Natural killer cell (primary cell): ENCODE data around the gene ARL3. TPM values are rescaled to one million over a fixed set of nuclear protein-coding genes. Genes with fewer than 3 reads are reported as not detected.

Source experiments
- ATAC-seq, 3 donors: fragments of 150-1000 bp in 2 of 3; fragments of 200-7000 bp in 1 of 3; cut with Tn5 transposase; 1 replicate in 1 of 3; 2 replicates in 2 of 3; pipeline ENCODE4 v1.10.0; 2021; ENCODE audit warnings: mild to moderate bottlenecking in 2 of 3, moderate library complexity in 2 of 3
- DNase-seq, 2 donors: peaks; one replicate each; pipeline versions ENCODE4 v3.0.0 to v3.0.0-alpha.2; 2013 to 2021; ENCODE audit warnings: mixed read lengths in 1 of 2
- H3K27ac ChIP-seq: one replicate; pipeline ENCODE4 v1.5.1; 2013; ENCODE audit warnings: mild to moderate bottlenecking, low read length
- H3K27me3 ChIP-seq: one replicate; pipeline ENCODE4 v1.6.1; 2013; ENCODE audit warnings: low read length; ENCODE audit not compliant: control insufficient read depth, insufficient read depth
- H3K36me3 ChIP-seq: one replicate; pipeline ENCODE4 v1.6.1; 2013; ENCODE audit warnings: low read length; ENCODE audit not compliant: control insufficient read depth, insufficient read depth
- H3K4me1 ChIP-seq: one replicate; pipeline ENCODE4 v1.6.1; 2013; ENCODE audit warnings: low read length; ENCODE audit not compliant: control insufficient read depth, insufficient read depth
- H3K4me3 ChIP-seq: one replicate; pipeline ENCODE4 v1.5.1; 2013; ENCODE audit warnings: low read length
- H3K9me3 ChIP-seq: one replicate; pipeline ENCODE4 v1.6.1; 2013; ENCODE audit warnings: low read length; ENCODE audit not compliant: control insufficient read depth, insufficient read depth
- H3K27ac Mint-ChIP-seq, 2 donors: one replicate each; pipeline ENCODE4 v1.8.0; 2022; ENCODE audit warnings: mild to moderate bottlenecking in 2 of 2, mixed read lengths in 2 of 2, moderate library complexity in 1 of 2
- H3K27me3 Mint-ChIP-seq, 2 donors: one replicate each; pipeline ENCODE4 v1.8.0; 2022; ENCODE audit warnings: low read depth in 2 of 2, mixed read lengths in 2 of 2
- H3K36me3 Mint-ChIP-seq: one replicate; pipeline ENCODE4 v1.8.0; 2022; ENCODE audit warnings: mixed read lengths
- H3K4me1 Mint-ChIP-seq, 2 donors: one replicate each; pipeline ENCODE4 v1.8.0; 2022; ENCODE audit warnings: mixed read lengths in 2 of 2
- H3K4me3 Mint-ChIP-seq: one replicate; pipeline ENCODE4 v1.8.0; 2022; ENCODE audit warnings: mild to moderate bottlenecking, moderate library complexity, mixed read lengths
- H3K9me3 Mint-ChIP-seq, 2 donors: one replicate each; pipeline ENCODE4 v1.8.0; 2022; ENCODE audit warnings: mixed read lengths in 2 of 2
- CTCF ChIP-seq: fragments of 200-600 bp; IDR thresholded peaks from one replicate; pipeline ENCODE4 v1.8.0; 2022; ENCODE audit warnings: antibody characterized with exemption
- WGBS: methylation state at CpG from one replicate; pipeline ENCODE4 v1.1.7; 2013; ENCODE audit warnings: missing lambda C conversion rate; ENCODE audit not compliant: insufficient coverage; 5-methylcytosine and 5-hydroxymethylcytosine counted together
- intact Hi-C: fragments of 100-400 bp; cut with micrococcal nuclease; formaldehyde crosslinking; loops from one replicate; pipeline ENCODE4 v1.14.2; 2022
- total RNA-seq, 4 donors: library from RNA; stranded (reverse); fragments of 120-200 nt in 1 of 4; gene quantifications; one replicate each; pipeline versions ENCODE4 v1.2.3 to v1.2.4, GENCODE V29; 2013 to 2022

ARL3 gene
- total RNA-seq, 3 donors from 2014 or later (not counting 1 experiment from before 2014, with no cell fraction given), result 1.4 to 1.7 (median 1.5) TPM

GRCh38 chr10:102642736-102643335 is 71.4 kb downstream of the ARL3 start:
- no peak for ATAC-seq
- peak overlapping the region; percentile 95 for H3K27ac ChIP-seq
- peak; percentile 41 to 76 for DNase-seq
- intact Hi-C loops, result loop anchor here (1.0 to 10.0 kb wide), 5 partner anchors 100 to 722 kb away; partner anchors contain the start of genes ACTR1A, GBF1, NFKB2 and PITX3
- no peaks in the 10 kb centered on the region for H3K27me3 ChIP-seq
- peaks cover 34% of the 10 kb centered on the region for H3K4me1 ChIP-seq
- TF ChIP-seq CTCF, result no peak
- peak overlapping the region; percentile 80 for H3K4me3 ChIP-seq
- H3K9me3 ChIP-seq, result no peaks in the 10 kb centered on the region
- Mint-ChIP-seq H3K4me1 (peaks cover 35 to 38% of the 10 kb centered on the region in 2 donors), H3K36me3 (no peaks in the 10 kb centered on the region), H3K4me3 (peak overlapping the region; percentile 96), H3K27me3 (no peaks in the 10 kb centered on the region), H3K9me3 (no peaks in the 10 kb centered on the region), H3K27ac (peak overlapping the region; percentile 92 to 97)
- H3K36me3 ChIP-seq, result no peaks in the 10 kb centered on the region
- under 1% methylated on average over 43 of the region's 45 CpGs for WGBS

GRCh38 chr10:102641880-102642735 is 72.1 kb downstream of the ARL3 start:
- Histone ChIP-seq H3K4me3 (peak overlapping the region; percentile 80), H3K4me1 (peaks cover 26% of the 10 kb centered on the region), H3K27me3 (no peaks in the 10 kb centered on the region), H3K27ac (peak overlapping the region; percentile 95), H3K36me3 (no peaks in the 10 kb centered on the region), H3K9me3 (no peaks in the 10 kb centered on the region)
- TF ChIP-seq CTCF, result no peak
- Mint-ChIP-seq H3K27me3 (no peaks in the 10 kb centered on the region), H3K4me3 (peak overlapping the region; percentile 96), H3K4me1 (peaks cover 27 to 31% of the 10 kb centered on the region in 2 donors), H3K9me3 (no peaks in the 10 kb centered on the region), H3K36me3 (no peaks in the 10 kb centered on the region), H3K27ac (peak overlapping the region; percentile 92 to 97)
- ATAC-seq (peak; percentile 69 to 91 (median 81)), DNase-seq (peak; percentile 95 to 98)
- intact Hi-C loops, result loop anchor here (1.0 to 10.0 kb wide), 5 partner anchors 101 to 723 kb away; partner anchors contain the start of genes ACTR1A, GBF1, NFKB2 and PITX3
- WGBS, result under 1% methylated on average over 77 of the region's 77 CpGs

- intact Hi-C loops, result loop anchor here (10.0 kb wide), 3 partner anchors 247 to 723 kb away; partner anchors contain the start of genes GBF1, NFKB2, PITX3 and TAF5
- Mint-ChIP-seq H3K27me3 (no peaks in the 10 kb centered on the region), H3K9me3 (no peaks in the 10 kb centered on the region), H3K36me3 (no peaks in the 10 kb centered on the region), H3K4me3 (peak overlapping the region; percentile 90), H3K27ac (peak overlapping the region; percentile 92 to 97), H3K4me1 (peaks cover 20 to 24% of the 10 kb centered on the region in 2 donors)
- Histone ChIP-seq H3K9me3 (no peaks in the 10 kb centered on the region), H3K4me1 (peaks cover 19% of the 10 kb centered on the region), H3K27me3 (no peaks in the 10 kb centered on the region), H3K4me3 (peak overlapping the region; percentile 80), H3K27ac (peak overlapping the region; percentile 95), H3K36me3 (no peaks in the 10 kb centered on the region)
- ATAC-seq (no peak), DNase-seq (no peak)
- TF ChIP-seq CTCF, result no peak
- WGBS, result 51% methylated on average over 6 of the region's 7 CpGs
These were observed 72.8 kb downstream of the ARL3 start for GRCh38 chr10:102641402-102641801.
